Stimulated activated naive CD8-positive, alpha-beta T cell treated with anti-CD3 and anti-CD28 coated beads, Interleukin-15, Interleukin-2, amounts not matched to agents 100 U/mL and 50 U/mL, for 24 hours (primary cell): ENCODE measurements around the gene KCNJ16.

ENCODE experiments used
- ATAC-seq: fragments of 150-1000 bp; cut with Tn5 transposase; one replicate; pipeline ENCODE4 v1.10.0; 2021
- DNase-seq: peaks from one replicate; pipeline ENCODE4 v3.0.0; 2021

Gene KCNJ16

GRCh38 chr17:70070305-70071027 lies 4.6 kb upstream of the KCNJ16 start:
- no peak for ATAC-seq

GRCh38 chr17:70071127-70071526 lies 3.9 kb upstream of the KCNJ16 start:
- no peak for DNase-seq
- ATAC-seq, result no peak

More at GRCh38 chr17:70070305-70071027, 4.6 kb upstream of the KCNJ16 start:
- no peak for DNase-seq

GRCh38 chr17:70071620-70072019 lies 3.4 kb upstream of the KCNJ16 start:
- DNase-seq (no peak), ATAC-seq (no peak)

GRCh38 chr17:70072546-70073309 lies 2.3 kb upstream of the KCNJ16 start:
- no peak for DNase-seq
- ATAC-seq, result no peak

GRCh38 chr17:70073310-70073709 lies 1.7 kb upstream of the KCNJ16 start:
- no peak for DNase-seq

GRCh38 chr17:70073799-70074198 lies 1.2 kb upstream of the KCNJ16 start:
- no peak for DNase-seq
- ATAC-seq, result no peak

More at GRCh38 chr17:70073310-70073709, 1.7 kb upstream of the KCNJ16 start:
- ATAC-seq, result no peak

- DNase-seq, result no peak
- no peak for ATAC-seq
Observed at GRCh38 chr17:70074236-70074830, 692 bp upstream of the KCNJ16 start.

- ATAC-seq (no peak), DNase-seq (no peak)
Observed at GRCh38 chr17:70076189-70076588, 1.2 kb downstream of the KCNJ16 start.

- DNase-seq (no peak), ATAC-seq (no peak)
Observed at GRCh38 chr17:70076831-70077230, 1.8 kb downstream of the KCNJ16 start.

- DNase-seq (no peak), ATAC-seq (no peak)
Observed at GRCh38 chr17:70078549-70078948, 3.5 kb downstream of the KCNJ16 start.

- no peak for ATAC-seq
- no peak for DNase-seq
Observed at GRCh38 chr17:70078994-70079531, 4.0 kb downstream of the KCNJ16 start.

GRCh38 chr17:70080541-70081347 lies 5.7 kb downstream of the KCNJ16 start:
- no peak for DNase-seq
- no peak for ATAC-seq

GRCh38 chr17:70081885-70082284 lies 6.9 kb downstream of the KCNJ16 start:
- ATAC-seq, result no peak
- DNase-seq, result no peak

GRCh38 chr17:70084476-70084875 lies 9.5 kb downstream of the KCNJ16 start:
- DNase-seq (no peak), ATAC-seq (no peak)

- DNase-seq, result no peak
- no peak for ATAC-seq
Observed at GRCh38 chr17:70086516-70086915, 11.5 kb downstream of the KCNJ16 start.

- ATAC-seq, result no peak
- no peak for DNase-seq
Observed at GRCh38 chr17:70089513-70090148, 14.6 kb downstream of the KCNJ16 start.

GRCh38 chr17:70091005-70091568 lies 16.1 kb downstream of the KCNJ16 start:
- ATAC-seq, result no peak
- DNase-seq, result no peak

GRCh38 chr17:70091696-70092095 lies 16.7 kb downstream of the KCNJ16 start:
- no peak for DNase-seq
- no peak for ATAC-seq

GRCh38 chr17:70093163-70093562 lies 18.1 kb downstream of the KCNJ16 start:
- DNase-seq (no peak), ATAC-seq (no peak)

GRCh38 chr17:70095455-70095854 lies 20.4 kb downstream of the KCNJ16 start:
- no peak for ATAC-seq

GRCh38 chr17:70096861-70097260 lies 21.8 kb downstream of the KCNJ16 start:
- no peak for DNase-seq
- ATAC-seq, result no peak

More at GRCh38 chr17:70095455-70095854, 20.4 kb downstream of the KCNJ16 start:
- no peak for DNase-seq
